Measurements from ENCODE around the gene RNF115. TPM values are rescaled to one million over a fixed set of nuclear protein-coding genes. Genes with fewer than 3 reads are reported as not detected.

RNF115 gene
- polyA plus RNA-seq, 2 of the 4 experiments (the other 2 are of a cell fraction), result 8.5 to 18.8 TPM

DNA sequence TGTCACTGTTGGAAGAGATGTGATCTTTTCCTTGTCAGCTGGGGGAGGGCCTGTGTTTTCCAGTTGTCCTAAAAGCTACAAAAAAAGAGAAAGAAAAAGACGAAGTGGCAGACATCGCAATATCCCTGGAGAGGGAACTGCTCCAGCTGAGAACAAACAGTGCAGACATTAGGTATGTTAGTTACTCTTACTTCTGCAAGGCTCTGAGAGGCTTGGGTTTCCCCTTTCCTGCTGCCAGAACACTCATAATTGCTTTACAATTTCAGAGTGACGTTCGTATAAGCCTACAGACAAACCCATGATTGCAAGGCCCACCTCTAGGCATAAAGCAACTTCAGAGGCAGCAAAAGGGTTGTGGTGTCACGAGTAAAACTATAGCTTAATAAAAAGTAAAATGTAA lies 73.5 kb downstream of the RNF115 start:
- ATAC-seq (no peak), DNase-seq (ENCODE audit: low read depth in 1 of 2, low spot score in 1 of 2) (no peak), FAIRE-seq (no peak)
- H3K4me1 ChIP-seq, result peaks cover 13% of the 10 kb centered on the region; the same call in 2 of the 3 replicates
- ChIA-PET CTCF (interaction anchor here (0.6 to 1.9 kb wide), 4 partner anchors 11 to 30 kb away, joined by 3 to 8 read pairs (median 5); no protein-coding TSS in a partner anchor), POLR2A (no interaction called here)
- no peak overlapping the region for H3K27ac ChIP-seq
- TF ChIP-seq GATA3 (IDR thresholded peaks at IDR 0.05; ENCODE audit: borderline replicate concordance) (no peak), EHMT2 (IDR thresholded peaks at IDR 0.05; ENCODE audit: low read depth) (no peak), MYC (IDR thresholded peaks at IDR 0.05; ENCODE audit: borderline replicate concordance, low read length) (no peak), MAZ (IDR thresholded peaks at IDR 0.05; ENCODE audit: borderline replicate concordance, low read depth, low read length) (no peak), EHF (CRISPR knock-in tag; IDR thresholded peaks at IDR 0.05) (no peak), RFX5 (IDR thresholded peaks at IDR 0.05) (no peak), PHF8 (IDR thresholded peaks at IDR 0.05; ENCODE audit: borderline replicate concordance, low read depth) (no peak), FOXS1 (CRISPR knock-in tag; IDR thresholded peaks at IDR 0.05) (no peak), ZSCAN20 (CRISPR knock-in tag; IDR thresholded peaks at IDR 0.05) (no peak), TP53 (CRISPR knock-in tag; IDR thresholded peaks at IDR 0.05) (no peak), CEBPB (IDR thresholded peaks at IDR 0.05) (no peak), HOXA7 (CRISPR knock-in tag; IDR thresholded peaks at IDR 0.05) (no peak), HOXB5 (CRISPR knock-in tag; IDR thresholded peaks at IDR 0.05) (no peak), HDAC2 (IDR thresholded peaks at IDR 0.05) (no peak), POLR2AphosphoS2 (conservative IDR thresholded peaks at IDR 0.05; ENCODE audit: low read length) (no peak)
- TF ChIP-seq, protein P1, sequence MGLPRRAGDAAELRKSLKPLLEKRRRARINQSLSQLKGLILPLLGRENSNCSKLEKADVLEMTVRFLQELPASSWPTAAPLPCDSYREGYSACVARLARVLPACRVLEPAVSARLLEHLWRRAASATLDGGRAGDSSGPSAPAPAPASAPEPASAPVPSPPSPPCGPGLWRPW (IDR thresholded peaks at IDR 0.05), result no peak
- TF ChIP-seq, protein P2, sequence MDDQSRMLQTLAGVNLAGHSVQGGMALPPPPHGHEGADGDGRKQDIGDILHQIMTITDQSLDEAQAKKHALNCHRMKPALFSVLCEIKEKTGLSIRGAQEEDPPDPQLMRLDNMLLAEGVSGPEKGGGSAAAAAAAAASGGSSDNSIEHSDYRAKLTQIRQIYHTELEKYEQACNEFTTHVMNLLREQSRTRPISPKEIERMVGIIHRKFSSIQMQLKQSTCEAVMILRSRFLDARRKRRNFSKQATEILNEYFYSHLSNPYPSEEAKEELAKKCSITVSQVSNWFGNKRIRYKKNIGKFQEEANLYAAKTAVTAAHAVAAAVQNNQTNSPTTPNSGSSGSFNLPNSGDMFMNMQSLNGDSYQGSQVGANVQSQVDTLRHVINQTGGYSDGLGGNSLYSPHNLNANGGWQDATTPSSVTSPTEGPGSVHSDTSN (IDR thresholded peaks at IDR 0.05), result no peak
- TF ChIP-seq, protein P3, sequence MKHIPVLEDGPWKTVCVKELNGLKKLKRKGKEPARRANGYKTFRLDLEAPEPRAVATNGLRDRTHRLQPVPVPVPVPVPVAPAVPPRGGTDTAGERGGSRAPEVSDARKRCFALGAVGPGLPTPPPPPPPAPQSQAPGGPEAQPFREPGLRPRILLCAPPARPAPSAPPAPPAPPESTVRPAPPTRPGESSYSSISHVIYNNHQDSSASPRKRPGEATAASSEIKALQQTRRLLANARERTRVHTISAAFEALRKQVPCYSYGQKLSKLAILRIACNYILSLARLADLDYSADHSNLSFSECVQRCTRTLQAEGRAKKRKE (CRISPR knock-in tag; IDR thresholded peaks at IDR 0.05; ENCODE audit: low read depth), result no peak
- no peaks in the 10 kb centered on the region for H3K9me3 ChIP-seq
- no peak overlapping the region for H3K4me3 ChIP-seq
- no peak overlapping the region for H3K4me2 ChIP-seq
- 86% methylated on average over 5 of the region's 5 CpGs for WGBS (ENCODE audit: missing lambda C conversion rate)

DNA sequence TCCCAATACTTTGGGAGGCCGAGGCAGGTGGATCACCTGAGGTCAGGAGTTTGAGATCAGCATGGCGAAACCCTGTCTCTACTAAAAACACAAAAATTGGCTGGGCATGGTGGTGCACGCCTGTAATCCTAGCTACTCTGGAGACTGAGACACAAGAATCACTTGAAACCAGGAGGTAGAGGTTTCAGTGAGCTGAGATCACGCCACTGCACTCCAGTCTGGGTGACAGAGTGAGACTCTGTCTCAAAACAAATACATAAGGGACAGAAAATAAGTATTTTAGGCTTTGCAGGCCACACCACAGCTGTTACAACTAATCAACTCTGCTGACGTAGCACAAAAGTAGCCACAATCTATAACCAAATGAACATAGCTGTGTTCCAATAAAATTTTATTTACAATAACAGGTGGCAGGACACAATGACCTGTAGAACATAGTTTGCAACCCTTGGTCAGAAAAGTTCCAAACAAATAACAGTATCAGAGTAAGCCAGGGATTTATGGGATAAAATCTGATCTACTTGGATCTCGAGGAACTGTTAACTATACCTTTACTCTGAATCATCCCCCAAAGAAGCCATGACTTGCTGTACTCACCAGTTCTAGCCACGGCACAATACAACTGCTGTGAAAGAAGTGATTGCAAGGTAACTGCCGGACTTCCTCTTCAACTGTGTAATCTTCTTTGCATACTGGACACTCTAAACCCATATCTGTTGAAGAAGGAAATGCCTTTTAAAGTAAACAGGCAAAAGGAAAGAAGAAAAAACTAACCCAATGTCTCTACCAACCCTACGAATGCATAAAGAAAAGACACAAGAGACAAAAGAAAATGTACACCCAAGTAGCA lies 76.3 kb downstream of the RNF115 start:
- ChIA-PET CTCF (interaction anchor here (1.3 to 2.3 kb wide), 3 partner anchors 10 to 26 kb away, joined by 3 to 11 read pairs (median 4); no protein-coding TSS in a partner anchor), POLR2A (no interaction called here)
- FAIRE-seq (no peak), ATAC-seq (no peak), DNase-seq (ENCODE audit: low read depth in 1 of 2, low spot score in 1 of 2) (no peak)
- Histone ChIP-seq H3K4me1 (peaks cover 13% of the 10 kb centered on the region; the same call in 2 of the 3 replicates), H3K4me2 (no peak overlapping the region), H3K27ac (no peak overlapping the region), H3K9me3 (no peaks in the 10 kb centered on the region), H3K4me3 (no peak overlapping the region)
- TF ChIP-seq MAFK (IDR thresholded peaks at IDR 0.05; ENCODE audit: partially characterized antibody) (peak; percentile 72), ZC3H11A (IDR thresholded peaks at IDR 0.05) (no peak), POLR2AphosphoS2 (conservative IDR thresholded peaks at IDR 0.05; ENCODE audit: low read length) (no peak), ESRRA (IDR thresholded peaks at IDR 0.05; ENCODE audit: borderline replicate concordance, low read length) (no peak), KDM1A (IDR thresholded peaks at IDR 0.05; ENCODE audit: low read depth) (no peak), CBX8 (IDR thresholded peaks at IDR 0.05) (no peak), JUN (IDR thresholded peaks at IDR 0.05) (no peak)
- TF ChIP-seq, protein P2 (IDR thresholded peaks at IDR 0.05), result no peak
- TF ChIP-seq, protein P4, sequence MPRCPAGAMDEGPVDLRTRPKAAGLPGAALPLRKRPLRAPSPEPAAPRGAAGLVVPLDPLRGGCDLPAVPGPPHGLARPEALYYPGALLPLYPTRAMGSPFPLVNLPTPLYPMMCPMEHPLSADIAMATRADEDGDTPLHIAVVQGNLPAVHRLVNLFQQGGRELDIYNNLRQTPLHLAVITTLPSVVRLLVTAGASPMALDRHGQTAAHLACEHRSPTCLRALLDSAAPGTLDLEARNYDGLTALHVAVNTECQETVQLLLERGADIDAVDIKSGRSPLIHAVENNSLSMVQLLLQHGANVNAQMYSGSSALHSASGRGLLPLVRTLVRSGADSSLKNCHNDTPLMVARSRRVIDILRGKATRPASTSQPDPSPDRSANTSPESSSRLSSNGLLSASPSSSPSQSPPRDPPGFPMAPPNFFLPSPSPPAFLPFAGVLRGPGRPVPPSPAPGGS (IDR thresholded peaks at IDR 0.05), result no peak
- 94% methylated on average over 9 of the region's 9 CpGs for whole genome bisulfite sequencing (ENCODE audit: missing lambda C conversion rate)

Data from A549 (cell line).